Measurements from ENCODE around the gene C2CD5.
A peak's percentile ranks its signal among the peaks of the same experiment; 100 is the strongest.
"Not testable (repeated sequence)": the region's sequence is repeated elsewhere in the genome, so short reads cannot be mapped to it uniquely, and the experiment has no call there.

C2CD5 gene

DNA sequence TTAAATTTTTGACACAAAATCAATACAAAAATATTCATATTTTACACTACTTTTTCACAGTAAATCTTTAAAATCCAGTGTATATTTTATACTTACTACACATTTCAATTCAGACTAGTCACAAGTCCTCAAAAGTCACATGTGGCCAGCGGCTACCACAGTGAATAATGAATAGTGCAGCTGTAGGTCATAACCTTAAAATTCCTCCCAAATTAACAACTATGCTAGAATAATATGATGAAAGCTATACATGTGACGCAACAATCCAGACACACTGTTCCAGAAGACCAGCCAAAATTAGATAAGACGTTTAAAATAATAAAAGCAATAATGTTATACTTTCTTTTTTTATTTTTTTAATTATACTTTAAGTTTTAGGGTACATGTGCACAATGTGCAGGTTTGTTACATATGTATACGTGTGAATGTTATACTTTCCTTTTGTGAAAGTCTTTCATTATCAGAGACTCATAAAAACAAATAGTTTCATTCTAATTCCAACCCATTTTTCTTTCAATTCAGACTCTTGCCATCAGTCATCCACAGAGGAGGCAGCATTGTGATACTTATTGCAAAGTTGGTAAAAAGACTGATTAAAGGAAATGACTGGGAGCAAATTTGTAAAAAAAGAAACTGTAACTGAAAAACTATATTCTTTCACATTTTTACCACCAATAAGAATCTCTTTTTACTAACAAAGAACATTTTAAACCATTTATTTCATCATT, 67.0 kb downstream of the C2CD5 start:
- peak; percentile 50 for DNase-seq (ENCODE audit: low spot score)

DNA sequence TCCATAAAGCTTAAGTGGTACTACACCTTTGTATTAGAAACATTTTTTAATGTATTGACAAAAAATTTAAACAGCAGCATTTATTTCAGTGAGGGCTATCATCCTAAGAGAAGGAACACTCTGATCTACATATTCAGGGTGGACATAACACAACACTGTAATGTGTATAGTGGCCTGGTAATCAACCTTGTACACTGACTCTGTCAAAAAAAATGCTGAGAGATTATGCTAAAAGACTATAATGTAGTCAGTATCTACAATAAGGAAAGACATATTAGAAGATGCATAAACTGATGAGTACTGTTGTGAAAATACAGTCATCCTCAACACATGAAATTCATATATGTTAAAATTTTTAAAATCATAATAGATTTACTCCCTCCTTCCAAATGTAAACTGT, 68.2 kb downstream of the C2CD5 start:
- DNase-seq (ENCODE audit: low spot score): no peak

DNA sequence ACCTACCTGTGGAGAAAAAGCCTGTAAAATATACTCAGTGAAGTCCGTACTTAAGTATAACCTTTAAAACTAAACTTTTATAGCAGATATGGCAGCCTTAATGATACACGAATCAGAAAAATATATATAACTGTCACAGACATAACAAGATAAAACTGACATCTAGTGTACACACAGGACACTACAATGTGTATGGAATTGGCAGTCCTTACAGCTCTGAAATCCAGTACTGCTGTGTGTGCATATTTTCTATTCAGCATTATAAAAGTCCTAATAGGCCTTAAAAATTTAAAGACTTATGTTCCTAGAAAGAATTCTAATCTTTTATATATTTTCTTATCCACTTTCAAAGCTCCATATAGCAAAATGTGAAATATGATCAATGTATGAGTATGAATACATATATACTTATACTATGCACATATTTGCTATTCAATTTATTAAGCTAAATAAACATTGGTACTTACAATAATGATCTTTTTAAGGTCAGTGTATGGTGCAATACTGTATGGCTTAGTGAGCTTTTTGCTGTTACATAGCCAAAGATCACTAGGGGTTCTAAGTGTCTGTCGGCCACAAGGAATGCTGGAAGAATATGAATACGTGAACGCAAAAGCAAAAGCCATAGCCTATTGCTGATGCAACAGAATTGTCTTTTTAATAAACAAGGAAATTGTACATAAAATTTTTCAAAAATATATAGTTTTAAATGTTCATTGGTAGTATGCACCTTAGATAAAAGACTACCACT, 69.2 kb downstream of the C2CD5 start:
- DNase-seq (ENCODE audit: low spot score): no peak

DNA sequence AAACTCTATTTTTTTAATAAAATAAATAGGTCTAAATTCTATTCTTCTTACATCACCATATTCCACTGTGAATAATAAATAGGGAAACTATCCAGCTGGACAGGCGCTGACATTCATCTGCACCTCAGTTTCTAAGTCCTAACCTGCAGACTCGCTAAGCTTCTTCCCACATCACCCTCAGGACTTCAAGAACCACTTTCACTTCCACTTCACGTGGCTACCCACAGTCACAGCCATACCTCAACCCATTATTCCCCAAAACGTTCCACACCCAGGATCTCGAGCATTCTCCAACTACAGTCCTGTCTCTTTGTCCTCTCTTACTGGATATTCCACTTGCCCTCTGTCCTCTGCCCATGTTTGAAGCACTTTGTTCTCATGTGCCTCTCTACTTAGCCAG, 71.1 kb downstream of the C2CD5 start:
- no peak for DNase-seq (ENCODE audit: low spot score)

DNA sequence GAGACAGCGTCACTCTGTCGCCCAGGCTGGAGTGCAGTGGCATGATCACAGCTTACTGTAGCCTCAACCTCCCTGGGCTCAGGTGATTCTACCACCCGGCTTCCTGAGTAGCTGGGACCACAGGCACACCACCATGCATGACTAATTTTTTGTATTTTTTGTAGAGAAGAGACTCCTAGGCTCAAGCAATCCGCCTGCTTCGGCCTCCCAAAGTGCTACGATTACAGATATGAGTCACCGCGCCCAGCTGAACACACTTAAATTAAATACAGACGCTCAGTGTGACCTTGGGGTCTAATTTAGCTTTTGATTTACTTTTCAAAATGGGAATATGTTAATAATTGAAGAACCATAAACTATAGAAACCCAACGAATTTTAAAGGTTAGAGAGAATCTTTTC, 77.2 kb downstream of the C2CD5 start:
- peak; percentile 13 for DNase-seq (ENCODE audit: low spot score)

- no peak for DNase-seq (ENCODE audit: low spot score)
Observed at GRCh38 chr12:22463306-22463705, 81.0 kb downstream of the C2CD5 start.

DNA sequence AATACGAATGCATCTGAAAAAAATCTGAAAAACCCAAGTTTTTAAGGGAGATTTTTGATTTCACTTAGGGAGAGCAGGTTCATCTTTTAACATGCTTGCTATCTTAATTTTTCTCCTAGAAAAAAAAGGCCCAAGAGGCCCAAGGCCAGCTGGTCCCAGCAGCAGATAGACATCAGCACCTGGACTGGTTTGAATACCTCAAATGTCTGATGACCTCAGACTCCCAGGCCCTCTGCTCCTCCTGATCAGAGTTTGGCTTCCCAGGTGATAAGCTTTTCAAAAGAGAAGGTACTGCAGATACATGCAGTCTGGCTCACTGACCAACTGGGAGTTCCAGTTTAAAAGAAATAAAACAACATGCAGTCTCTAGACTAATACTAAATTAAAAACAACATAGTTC, 82.6 kb downstream of the C2CD5 start:
- no peak for DNase-seq (ENCODE audit: low spot score)

DNA sequence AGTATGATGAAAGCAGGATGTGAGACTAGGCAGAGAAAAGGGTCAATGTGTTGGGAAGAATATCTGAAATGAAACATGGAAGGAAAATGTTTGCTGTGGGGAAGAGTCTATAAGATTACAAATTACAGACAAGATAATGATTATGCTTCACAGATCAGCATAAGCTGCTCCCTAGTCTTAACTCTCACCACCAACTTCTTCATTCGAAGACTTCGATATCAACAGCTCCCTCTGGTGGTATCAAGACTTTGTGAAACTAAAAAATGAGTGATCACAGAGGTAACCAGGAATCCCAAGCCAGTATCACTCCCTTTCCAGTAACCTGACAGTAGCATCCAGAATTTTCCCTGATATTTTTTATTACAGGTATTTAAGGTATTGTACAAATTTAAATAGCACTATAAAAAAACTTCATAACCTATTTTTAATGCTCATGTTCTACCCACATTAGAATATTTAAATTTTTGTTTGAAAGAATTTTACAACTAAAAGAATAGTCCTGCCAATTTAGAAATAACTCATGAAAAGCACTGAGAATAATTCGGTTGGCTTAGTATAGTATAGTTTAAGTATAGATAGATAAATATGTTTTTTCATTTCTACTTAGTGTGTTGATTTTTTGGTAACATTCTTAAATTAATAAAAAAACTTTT, 84.4 kb downstream of the C2CD5 start:
- DNase-seq (ENCODE audit: low spot score): peak; percentile 45

DNA sequence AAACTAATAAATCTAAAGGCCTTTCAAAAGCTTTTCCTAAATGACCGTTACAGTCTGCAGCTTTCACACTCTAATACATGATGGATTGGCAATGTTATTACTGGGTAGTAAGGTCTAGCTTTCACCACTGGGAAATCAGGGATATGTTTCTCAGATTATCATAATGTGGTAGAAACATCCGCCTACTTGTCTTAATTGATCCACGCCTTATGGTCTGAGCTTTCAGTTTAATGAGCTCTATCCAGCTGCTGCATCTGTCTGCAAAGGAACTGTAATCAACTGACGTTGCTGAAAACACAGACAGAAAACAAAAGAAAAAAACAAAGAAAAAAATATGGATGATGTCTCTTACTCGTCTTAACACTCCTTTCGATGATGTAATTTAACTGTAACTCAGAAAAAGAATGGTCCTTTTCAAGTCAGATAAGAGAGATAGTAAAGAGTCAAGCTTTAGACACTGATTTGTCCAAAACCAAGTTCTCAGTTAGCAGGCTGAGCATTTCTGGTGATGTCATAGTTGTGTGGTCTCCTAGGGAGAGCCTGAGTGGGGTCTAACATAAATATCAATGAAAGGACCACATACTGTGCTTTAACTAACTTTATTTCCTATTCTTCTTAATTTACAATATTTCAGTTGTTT, 85.9 kb downstream of the C2CD5 start:
- DNase-seq (ENCODE audit: low spot score): no peak

GRCh38 chr12:22457085-22457484, 87.3 kb downstream of the C2CD5 start:
- DNase-seq (ENCODE audit: low spot score): no peak

GRCh38 chr12:22453511-22453910, 90.8 kb downstream of the C2CD5 start:
- no peak for DNase-seq (ENCODE audit: low spot score)

DNA sequence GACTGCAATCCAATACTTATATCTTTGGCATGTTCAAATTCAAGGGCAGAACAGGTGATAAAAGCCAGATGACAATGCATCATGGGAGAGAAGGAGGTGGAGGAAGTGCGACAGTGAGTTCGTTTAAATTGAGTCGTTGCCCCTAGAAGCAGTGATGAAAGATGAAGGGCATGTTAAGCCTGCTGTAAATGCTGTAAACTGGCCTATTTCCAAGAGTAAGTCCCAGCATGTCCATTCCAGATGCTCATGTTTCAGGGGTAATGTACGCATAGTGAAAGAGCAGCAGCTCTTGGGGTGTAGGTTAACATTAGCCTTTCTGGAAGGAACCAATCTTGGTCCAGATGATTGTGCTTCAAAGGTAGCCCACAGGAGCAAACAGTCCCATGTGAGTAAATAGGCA, 97.1 kb downstream of the C2CD5 start:
- no peak for DNase-seq (ENCODE audit: low spot score)

DNA sequence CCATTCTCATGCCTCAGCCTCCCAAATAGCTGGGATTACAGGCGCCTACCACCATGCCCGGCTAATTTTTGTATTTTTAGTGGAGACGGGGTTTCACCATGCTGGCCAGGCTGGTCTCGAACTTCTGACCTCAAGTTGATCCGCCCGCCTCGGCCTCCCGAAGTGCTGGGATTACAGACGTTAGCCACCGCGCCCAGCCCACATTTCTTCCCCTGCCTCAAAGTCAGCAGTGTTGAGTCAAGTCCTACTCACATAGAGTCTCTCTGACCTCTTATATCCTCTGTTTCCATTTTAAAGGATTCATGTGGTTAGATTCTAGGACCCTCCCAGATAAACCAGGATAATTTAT, 100.1 kb downstream of the C2CD5 start:
- DNase-seq (ENCODE audit: low spot score): not testable (repeated sequence)

DNA sequence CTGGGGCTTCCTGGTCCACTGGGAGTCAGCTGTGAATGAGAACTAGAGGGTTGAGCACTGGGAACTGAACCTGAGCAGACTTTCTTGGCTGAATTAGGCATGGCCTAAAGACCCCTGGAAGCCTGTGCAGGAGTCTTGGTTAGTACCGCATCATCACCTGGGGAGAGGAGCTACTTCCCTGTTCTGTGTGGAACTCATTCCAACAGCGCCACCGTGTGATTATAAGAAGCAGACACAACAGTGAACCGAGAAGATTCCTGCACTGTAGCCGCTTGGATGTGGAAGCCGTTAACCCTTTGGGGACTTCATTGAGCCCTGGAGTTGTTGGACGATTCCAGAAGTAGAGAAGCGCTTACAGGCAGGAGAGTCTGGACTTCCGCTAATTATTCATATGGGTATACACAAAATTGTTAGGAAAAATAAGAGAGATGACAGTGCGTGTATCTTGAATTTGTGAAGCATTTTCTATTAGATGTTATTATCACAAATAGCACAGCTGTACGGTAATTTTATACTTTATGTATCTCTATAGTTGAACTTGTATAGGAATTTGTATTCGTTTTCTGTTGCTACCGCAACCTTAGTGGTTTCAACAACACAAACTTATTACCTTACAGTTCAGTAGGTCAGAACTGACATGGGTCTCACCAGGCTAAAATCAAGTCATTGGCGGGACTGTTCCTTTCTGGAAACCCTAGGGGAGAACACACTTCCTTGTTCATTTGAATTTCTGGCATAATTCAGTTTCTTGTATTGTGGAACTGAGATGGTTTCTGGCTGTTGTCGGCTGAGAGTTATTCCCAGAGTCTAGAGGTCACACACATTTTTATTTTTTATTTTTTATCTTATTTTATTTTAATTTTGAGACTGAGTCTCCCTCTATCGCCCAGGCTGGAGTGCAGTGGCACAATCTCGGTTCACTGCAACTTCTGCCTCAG, 100.7 kb downstream of the C2CD5 start:
- DNase-seq (ENCODE audit: low spot score): peak; percentile 81

DNA sequence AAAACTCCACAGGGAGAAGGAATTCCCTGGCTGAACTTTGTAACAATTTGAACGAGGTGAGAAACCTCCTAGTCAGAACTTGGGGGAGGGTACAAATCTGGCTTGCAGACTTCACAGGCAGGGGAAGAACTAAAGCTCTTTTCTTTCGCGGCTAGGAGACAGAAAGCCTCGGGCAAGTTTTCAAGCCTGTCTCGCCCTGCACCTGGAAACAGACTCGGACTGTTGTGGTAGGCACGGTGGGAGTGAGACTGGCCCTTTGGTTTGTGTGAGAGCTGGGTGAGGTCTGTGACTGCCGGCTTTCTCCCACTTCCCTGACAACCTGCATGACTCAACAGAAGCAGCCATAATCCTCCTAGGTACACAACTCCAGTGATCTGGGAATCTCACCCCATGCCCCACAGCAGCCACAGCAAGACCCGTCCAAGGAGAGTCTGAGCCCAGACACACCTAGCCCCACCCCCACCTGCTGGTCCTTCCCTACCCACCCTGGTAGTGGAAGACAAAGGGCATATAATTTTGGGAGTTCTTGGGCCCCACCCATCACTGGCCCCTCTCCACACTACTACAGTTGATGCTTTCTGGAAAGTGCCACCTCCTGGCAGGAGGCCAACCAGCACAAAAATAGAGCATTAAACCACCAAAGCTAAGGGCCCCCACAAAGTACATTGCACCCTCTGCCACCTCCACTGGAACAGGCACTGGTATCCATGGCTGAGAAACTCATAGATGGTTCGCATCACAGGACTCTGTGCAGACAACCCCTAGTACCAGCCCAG, 107.1 kb downstream of the C2CD5 start:
- DNase-seq (ENCODE audit: low spot score): no peak

DNA sequence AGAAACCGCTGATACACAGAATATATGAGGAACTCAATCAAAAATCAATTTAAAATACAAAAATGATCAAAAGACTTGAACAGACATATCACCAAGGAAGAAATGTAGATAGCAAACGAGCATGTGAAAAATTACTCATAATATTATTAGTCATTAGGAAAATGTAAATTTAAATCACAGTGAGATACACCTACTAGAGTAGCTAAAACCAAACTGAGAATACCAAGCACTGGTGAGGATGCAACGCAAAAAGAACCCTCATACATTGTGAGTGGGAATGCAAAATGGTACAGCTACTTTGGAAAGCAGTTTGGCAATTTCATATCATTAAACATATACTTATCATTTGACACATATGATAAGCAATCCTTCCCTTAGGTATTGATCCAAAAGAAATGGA, 108.8 kb downstream of the C2CD5 start:
- DNase-seq (ENCODE audit: low spot score): no peak

DNA sequence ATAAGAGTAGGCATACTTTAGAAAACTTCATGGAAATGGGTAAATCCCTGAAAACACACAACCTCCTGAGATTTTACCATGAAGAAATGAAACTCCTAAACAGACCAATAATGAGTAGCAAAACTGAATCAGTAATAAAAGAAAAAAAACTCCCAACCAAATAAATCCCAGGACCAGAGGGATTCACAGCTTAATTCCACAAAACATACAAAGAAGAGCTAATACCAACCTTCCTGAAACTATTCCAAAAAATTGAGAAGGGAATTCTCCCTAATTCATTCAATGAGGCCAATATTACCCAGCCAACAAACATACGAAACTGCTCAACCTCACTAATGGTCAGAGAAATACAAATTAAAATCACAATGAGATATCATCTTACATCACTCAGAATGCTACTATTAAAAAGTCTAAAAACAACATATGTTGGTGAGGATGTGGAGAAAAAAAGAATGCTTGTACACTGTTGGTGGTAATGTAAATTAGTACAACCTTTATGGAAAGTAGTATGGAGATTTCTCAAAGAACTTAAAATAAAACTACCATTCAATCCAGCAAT, 112.6 kb downstream of the C2CD5 start:
- DNase-seq (ENCODE audit: low spot score): no peak

DNA sequence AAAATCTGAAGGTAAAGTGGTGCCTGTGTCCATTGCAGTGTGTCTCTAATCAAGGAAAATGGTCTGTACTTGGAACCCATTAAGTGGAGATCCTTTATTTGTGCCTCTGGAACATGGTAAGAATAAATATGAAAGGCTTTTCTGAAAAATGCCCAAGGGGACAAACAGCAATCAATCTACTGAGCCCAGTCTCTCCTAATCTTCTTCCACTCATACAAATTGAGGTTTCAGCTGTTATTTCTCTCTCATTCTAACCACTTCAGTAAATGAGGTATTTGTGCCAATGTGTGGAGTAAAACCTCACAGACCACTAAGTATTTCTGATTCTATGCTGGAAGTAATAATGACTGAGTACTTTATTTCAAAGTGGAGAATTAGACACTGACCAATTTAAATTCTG, 127.5 kb downstream of the C2CD5 start:
- no peak for DNase-seq (ENCODE audit: low spot score)

- no peak for DNase-seq (ENCODE audit: low spot score)
Observed at GRCh38 chr12:22415342-22416309, 128.7 kb downstream of the C2CD5 start.

Data from AG20443 (cell line).